ENCODE results near the gene FNTB. TPM values are rescaled to one million over a fixed set of nuclear protein-coding genes. Genes with fewer than 3 reads are reported as not detected.

FNTB gene
- total and polyA plus RNA-seq, 12 donors, result 14.6 to 20.8 (median 16.5) TPM

- Histone ChIP-seq H3K9me3 (peaks cover 0 to 6% (median 0%) of the 10 kb centered on the region in 11 donors), H3K4me3 (no peak overlapping the region), H3K36me3 (peaks cover 0 to 98% (median 42%) of the 10 kb centered on the region in 9 donors), H3K4me1 (peaks cover 18 to 89% (median 75%) of the 10 kb centered on the region in 9 donors), H3K27ac (peak overlapping the region in 4 of 10 donors; percentile 0 to 49 (median 44)), H3K27me3 (no peaks in the 10 kb centered on the region)
- TF ChIP-seq, protein P1, sequence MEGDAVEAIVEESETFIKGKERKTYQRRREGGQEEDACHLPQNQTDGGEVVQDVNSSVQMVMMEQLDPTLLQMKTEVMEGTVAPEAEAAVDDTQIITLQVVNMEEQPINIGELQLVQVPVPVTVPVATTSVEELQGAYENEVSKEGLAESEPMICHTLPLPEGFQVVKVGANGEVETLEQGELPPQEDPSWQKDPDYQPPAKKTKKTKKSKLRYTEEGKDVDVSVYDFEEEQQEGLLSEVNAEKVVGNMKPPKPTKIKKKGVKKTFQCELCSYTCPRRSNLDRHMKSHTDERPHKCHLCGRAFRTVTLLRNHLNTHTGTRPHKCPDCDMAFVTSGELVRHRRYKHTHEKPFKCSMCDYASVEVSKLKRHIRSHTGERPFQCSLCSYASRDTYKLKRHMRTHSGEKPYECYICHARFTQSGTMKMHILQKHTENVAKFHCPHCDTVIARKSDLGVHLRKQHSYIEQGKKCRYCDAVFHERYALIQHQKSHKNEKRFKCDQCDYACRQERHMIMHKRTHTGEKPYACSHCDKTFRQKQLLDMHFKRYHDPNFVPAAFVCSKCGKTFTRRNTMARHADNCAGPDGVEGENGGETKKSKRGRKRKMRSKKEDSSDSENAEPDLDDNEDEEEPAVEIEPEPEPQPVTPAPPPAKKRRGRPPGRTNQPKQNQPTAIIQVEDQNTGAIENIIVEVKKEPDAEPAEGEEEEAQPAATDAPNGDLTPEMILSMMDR (IDR thresholded peaks at IDR 0.05), result no peak
- ATAC-seq (no peak), DNase-seq (no peak)
- intact Hi-C loops (cut with DNase I), result loop anchor here in 1 of 10 donors (10.0 kb wide), 1 partner anchor 108 kb away; the partner anchor contains the start of gene FNTB
- WGBS, 2 donors, result 72 to 78% methylated on average over 2 of the region's 2 CpGs
These were observed 105.7 kb downstream of the FNTB start for GRCh38 chr14:65092349-65092748.

DNA sequence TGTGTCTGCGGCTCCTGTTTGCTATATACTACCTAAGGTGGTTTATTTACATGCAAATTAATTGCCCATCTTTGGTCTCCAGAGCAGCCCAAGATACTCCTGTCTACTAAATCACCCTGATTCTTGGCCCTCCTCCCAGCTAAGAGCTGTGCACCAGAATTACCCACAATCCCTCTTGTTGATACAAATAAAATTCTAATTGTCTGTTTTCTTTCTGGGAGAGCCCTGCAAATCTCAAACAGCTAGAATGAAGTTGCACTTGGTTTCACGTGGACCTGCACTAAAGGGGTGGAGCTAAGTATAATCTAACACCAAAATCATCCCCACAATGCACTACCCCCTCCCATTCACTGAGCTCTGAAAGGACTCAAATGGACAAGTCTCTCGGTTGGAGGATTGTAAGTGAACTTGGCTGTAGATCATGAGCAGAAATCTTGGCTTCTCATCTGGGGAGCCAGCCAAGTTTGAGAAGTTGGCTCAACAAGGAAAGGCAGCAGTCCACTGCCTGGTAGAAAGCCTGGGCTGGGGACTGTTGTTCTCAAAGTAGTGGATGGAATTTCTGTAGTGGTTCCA, 109.0 kb downstream of the FNTB start:
- H3K27ac ChIP-seq, result peak overlapping the region in 9 of 10 donors; percentile 35 to 79 (median 56)
- ATAC-seq, result peak; percentile 71 to 87 (median 82)
- WGBS, 2 donors, result 16 to 29% methylated on average over 3 of the region's 3 CpGs
- intact Hi-C loops (cut with DNase I), result loop anchor here in 1 of 10 donors (10.0 kb wide), 1 partner anchor 111 kb away; the partner anchor contains the start of gene FNTB
- H3K4me3 ChIP-seq, result peak overlapping the region in 1 of 10 donors; percentile 1
- TF ChIP-seq, protein P1 (IDR thresholded peaks at IDR 0.05), result no peak
- no peaks in the 10 kb centered on the region for H3K9me3 ChIP-seq
- peaks cover 28 to 100% (median 96%) of the 10 kb centered on the region in 9 donors for H3K4me1 ChIP-seq
- DNase-seq, result peak; percentile 32 to 76
- no peaks in the 10 kb centered on the region for H3K27me3 ChIP-seq
- H3K36me3 ChIP-seq, result peaks cover 0 to 85% (median 21%) of the 10 kb centered on the region in 9 donors

- ATAC-seq (peak in 3 of 8 donors; percentile 15 to 38 (median 16)), DNase-seq (peak in 1 of 2 donors; percentile 31)
- Histone ChIP-seq H3K27ac (peak overlapping the region in 9 of 10 donors; percentile 35 to 79 (median 56)), H3K36me3 (peaks cover 0 to 77% (median 18%) of the 10 kb centered on the region in 9 donors), H3K4me1 (peaks cover 28 to 100% (median 93%) of the 10 kb centered on the region in 9 donors), H3K27me3 (no peaks in the 10 kb centered on the region), H3K9me3 (no peaks in the 10 kb centered on the region), H3K4me3 (no peak overlapping the region)
- 55 to 66% methylated on average over 6 of the region's 6 CpGs for WGBS, 2 donors
- intact Hi-C loops (cut with DNase I), result loop anchor here in 1 of 10 donors (10.0 kb wide), 1 partner anchor 112 kb away; the partner anchor contains the start of gene FNTB
- TF ChIP-seq, protein P1 (IDR thresholded peaks at IDR 0.05), result no peak
These were observed 109.8 kb downstream of the FNTB start for GRCh38 chr14:65096323-65097089.

GRCh38 chr14:65098586-65098985, 111.9 kb downstream of the FNTB start:
- Histone ChIP-seq H3K4me3 (peak overlapping the region in 6 of 10 donors; percentile 2 to 42 (median 28)), H3K27ac (peak overlapping the region in 9 of 10 donors; percentile 7 to 98 (median 61)), H3K36me3 (peaks cover 0 to 56% (median 2%) of the 10 kb centered on the region in 9 donors), H3K9me3 (no peaks in the 10 kb centered on the region), H3K4me1 (peaks cover 25 to 86% (median 79%) of the 10 kb centered on the region in 9 donors), H3K27me3 (no peaks in the 10 kb centered on the region)
- TF ChIP-seq, protein P1 (IDR thresholded peaks at IDR 0.05), result no peak
- no peak for DNase-seq
- ATAC-seq, result no peak
- intact Hi-C loops (cut with DNase I), result loop anchor here in 2 of 10 donors (2.0 to 10.0 kb wide), 2 partner anchors 112 to 114 kb away; partner anchors contain the start of gene FNTB (in 2 of the 2)
- 22 to 38% methylated on average over 2 of the region's 2 CpGs for WGBS, 2 donors
